ENCODE data around the gene COASY.
"Not testable (repeated sequence)": the region's sequence is repeated elsewhere in the genome, so short reads cannot be mapped to it uniquely, and the experiment has no call there.

COASY gene

GRCh38 chr17:42537826-42538451, 24.0 kb upstream of the COASY start:
- peak overlapping the region; percentile 35 for H3K4me3 Mint-ChIP-seq
- no peak overlapping the region for H3K27ac Mint-ChIP-seq
- peaks cover 50% of the 10 kb centered on the region for H3K4me1 Mint-ChIP-seq (ENCODE audit: low read depth)
- H3K9me3 Mint-ChIP-seq, result no peaks in the 10 kb centered on the region
- intact Hi-C loops (cut with micrococcal nuclease), result no loop called here
- no peaks in the 10 kb centered on the region for H3K27me3 Mint-ChIP-seq
- peaks cover 75% of the 10 kb centered on the region for H3K36me3 Mint-ChIP-seq (ENCODE audit: low read depth)

- no peaks in the 10 kb centered on the region for H3K9me3 Mint-ChIP-seq
- H3K27ac Mint-ChIP-seq, result no peak overlapping the region
- H3K4me1 Mint-ChIP-seq (ENCODE audit: low read depth), result peaks cover 46% of the 10 kb centered on the region
- no peak overlapping the region for H3K4me3 Mint-ChIP-seq
- intact Hi-C loops (cut with micrococcal nuclease), result no loop called here
- H3K36me3 Mint-ChIP-seq (ENCODE audit: low read depth), result peaks cover 80% of the 10 kb centered on the region
- H3K27me3 Mint-ChIP-seq, result no peaks in the 10 kb centered on the region
Measured at GRCh38 chr17:42538482-42538881, 23.5 kb upstream of the COASY start.

GRCh38 chr17:42540558-42540957, 21.4 kb upstream of the COASY start:
- H3K9me3 Mint-ChIP-seq; H3K27me3 Mint-ChIP-seq; intact Hi-C loops (cut with micrococcal nuclease); H3K4me3 Mint-ChIP-seq; H3K27ac Mint-ChIP-seq: not testable (repeated sequence)
- Mint-ChIP-seq H3K4me1 (ENCODE audit: low read depth) (peaks cover 31% of the 10 kb centered on the region), H3K36me3 (ENCODE audit: low read depth) (peaks cover 96% of the 10 kb centered on the region)

GRCh38 chr17:42541041-42541833, 20.7 kb upstream of the COASY start:
- peaks cover 27% of the 10 kb centered on the region for H3K4me1 Mint-ChIP-seq (ENCODE audit: low read depth)
- H3K4me3 Mint-ChIP-seq, result no peak overlapping the region
- intact Hi-C loops (cut with micrococcal nuclease), result no loop called here
- H3K36me3 Mint-ChIP-seq (ENCODE audit: low read depth), result peaks cover 91% of the 10 kb centered on the region
- no peaks in the 10 kb centered on the region for H3K27me3 Mint-ChIP-seq
- H3K9me3 Mint-ChIP-seq, result no peaks in the 10 kb centered on the region
- no peak overlapping the region for H3K27ac Mint-ChIP-seq

GRCh38 chr17:42543190-42544079, 18.5 kb upstream of the COASY start:
- intact Hi-C loops (cut with micrococcal nuclease), result no loop called here
- peaks cover 8% of the 10 kb centered on the region for H3K4me1 Mint-ChIP-seq (ENCODE audit: low read depth)
- H3K36me3 Mint-ChIP-seq (ENCODE audit: low read depth), result peaks cover 83% of the 10 kb centered on the region
- H3K27me3 Mint-ChIP-seq, result peaks cover 17% of the 10 kb centered on the region
- no peaks in the 10 kb centered on the region for H3K9me3 Mint-ChIP-seq
- H3K27ac Mint-ChIP-seq, result no peak overlapping the region
- H3K4me3 Mint-ChIP-seq, result no peak overlapping the region

GRCh38 chr17:42544874-42545283, 17.1 kb upstream of the COASY start:
- H3K27ac Mint-ChIP-seq, result no peak overlapping the region
- intact Hi-C loops (cut with micrococcal nuclease), result no loop called here
- peaks cover 26% of the 10 kb centered on the region for H3K27me3 Mint-ChIP-seq
- H3K4me3 Mint-ChIP-seq, result no peak overlapping the region
- H3K4me1 Mint-ChIP-seq (ENCODE audit: low read depth), result peaks cover 8% of the 10 kb centered on the region
- no peaks in the 10 kb centered on the region for H3K9me3 Mint-ChIP-seq
- peaks cover 68% of the 10 kb centered on the region for H3K36me3 Mint-ChIP-seq (ENCODE audit: low read depth)

GRCh38 chr17:42545755-42546505, 16.0 kb upstream of the COASY start:
- peaks cover 12% of the 10 kb centered on the region for H3K4me1 Mint-ChIP-seq (ENCODE audit: low read depth)
- peaks cover 31% of the 10 kb centered on the region for H3K27me3 Mint-ChIP-seq
- peaks cover 62% of the 10 kb centered on the region for H3K36me3 Mint-ChIP-seq (ENCODE audit: low read depth)
- H3K4me3 Mint-ChIP-seq; H3K9me3 Mint-ChIP-seq; intact Hi-C loops (cut with micrococcal nuclease); H3K27ac Mint-ChIP-seq: not testable (repeated sequence)

- Mint-ChIP-seq H3K4me1 (ENCODE audit: low read depth) (peaks cover 17% of the 10 kb centered on the region), H3K4me3 (no peak overlapping the region), H3K9me3 (no peaks in the 10 kb centered on the region), H3K36me3 (ENCODE audit: low read depth) (peaks cover 59% of the 10 kb centered on the region), H3K27me3 (peaks cover 33% of the 10 kb centered on the region), H3K27ac (no peak overlapping the region)
- intact Hi-C loops (cut with micrococcal nuclease), result no loop called here
Measured at GRCh38 chr17:42547001-42547461, 14.9 kb upstream of the COASY start.

GRCh38 chr17:42547698-42548069, 14.3 kb upstream of the COASY start:
- intact Hi-C loops (cut with micrococcal nuclease), result no loop called here
- H3K4me3 Mint-ChIP-seq, result no peak overlapping the region

GRCh38 chr17:42548070-42548837, 13.7 kb upstream of the COASY start:
- intact Hi-C loops (cut with micrococcal nuclease), result no loop called here
- Mint-ChIP-seq H3K27me3 (peaks cover 33% of the 10 kb centered on the region), H3K36me3 (ENCODE audit: low read depth) (peaks cover 57% of the 10 kb centered on the region), H3K9me3 (no peaks in the 10 kb centered on the region), H3K4me3 (peak overlapping the region; percentile 15), H3K4me1 (ENCODE audit: low read depth) (peaks cover 29% of the 10 kb centered on the region), H3K27ac (no peak overlapping the region)

More at GRCh38 chr17:42547698-42548069, 14.3 kb upstream of the COASY start:
- Mint-ChIP-seq H3K27ac (no peak overlapping the region), H3K36me3 (ENCODE audit: low read depth) (peaks cover 58% of the 10 kb centered on the region), H3K9me3 (no peaks in the 10 kb centered on the region), H3K4me1 (ENCODE audit: low read depth) (peaks cover 24% of the 10 kb centered on the region), H3K27me3 (peaks cover 33% of the 10 kb centered on the region)

- H3K36me3 Mint-ChIP-seq (ENCODE audit: low read depth), result peaks cover 54% of the 10 kb centered on the region
- intact Hi-C loops (cut with micrococcal nuclease), result no loop called here
Measured at GRCh38 chr17:42548993-42549755, 12.8 kb upstream of the COASY start.

GRCh38 chr17:42552736-42553135, 9.2 kb upstream of the COASY start, which contains the start of gene HSD17B1:
Gene HSD17B1 (plus strand): TSS chr17:42552923. CDS start chr17:42552934, 11 bp downstream.
- H3K9me3 Mint-ChIP-seq, result not testable (repeated sequence)
- H3K4me1 Mint-ChIP-seq (ENCODE audit: low read depth), result peaks cover 47% of the 10 kb centered on the region

More at GRCh38 chr17:42548993-42549755, 12.8 kb upstream of the COASY start:
- Mint-ChIP-seq H3K4me3 (no peak overlapping the region), H3K4me1 (ENCODE audit: low read depth) (peaks cover 38% of the 10 kb centered on the region), H3K27me3 (peaks cover 33% of the 10 kb centered on the region), H3K27ac (no peak overlapping the region), H3K9me3 (no peaks in the 10 kb centered on the region)

More at GRCh38 chr17:42552736-42553135, 9.2 kb upstream of the COASY start, which contains the start of gene HSD17B1:
- intact Hi-C loops (cut with micrococcal nuclease), result not testable (repeated sequence)
- peak within 1 kb of the TSS; percentile 89 for H3K27ac Mint-ChIP-seq
- H3K36me3 Mint-ChIP-seq (ENCODE audit: low read depth), result peaks cover 39% of the 10 kb centered on the region
- H3K4me3 Mint-ChIP-seq, result peak within 1 kb of the TSS; percentile 99
- peaks cover 24% of the 10 kb centered on the region for H3K27me3 Mint-ChIP-seq

Data from dendritic cell treated with granulocyte-macrophage colony-stimulating factor and Interleukin-4, amounts not matched to agents 40 ng/mL and 50 ng/mL, for 4 days (primary cell).